Activated T-cell treated with anti-CD3 and anti-CD28 coated beads for 4 hours (primary cell): ENCODE results near the gene NDUFA7.
"Not testable (repeated sequence)": the region's sequence is repeated elsewhere in the genome, so short reads cannot be mapped to it uniquely, and the experiment has no call there.

Experiments used
- DNase-seq: peaks from one replicate; pipeline ENCODE4 v3.0.0-alpha.2; 2020

NDUFA7 gene

GRCh38 chr19:8341504-8341903, 20.3 kb upstream of the NDUFA7 start:
- DNase-seq: not testable (repeated sequence)

- no peak for DNase-seq
These were observed 19.3 kb upstream of the NDUFA7 start for GRCh38 chr19:8340341-8341096.

- no peak for DNase-seq
These were observed 17.7 kb upstream of the NDUFA7 start for GRCh38 chr19:8338835-8339234.

GRCh38 chr19:8337728-8338127, 16.6 kb upstream of the NDUFA7 start:
- no peak for DNase-seq

GRCh38 chr19:8336660-8337059, 15.5 kb upstream of the NDUFA7 start:
- DNase-seq: no peak

- no peak for DNase-seq
These were observed 14.9 kb upstream of the NDUFA7 start for GRCh38 chr19:8336072-8336569.

GRCh38 chr19:8335343-8336071, 14.3 kb upstream of the NDUFA7 start:
- no peak for DNase-seq

- no peak for DNase-seq
These were observed 13.5 kb upstream of the NDUFA7 start for GRCh38 chr19:8334458-8335342.

- no peak for DNase-seq
These were observed 12.7 kb upstream of the NDUFA7 start for GRCh38 chr19:8333767-8334457.

GRCh38 chr19:8332976-8333766, 12.0 kb upstream of the NDUFA7 start:
- DNase-seq: no peak

- DNase-seq: no peak
These were observed 10.2 kb upstream of the NDUFA7 start for GRCh38 chr19:8331263-8331845.

- no peak for DNase-seq
These were observed 8.8 kb upstream of the NDUFA7 start for GRCh38 chr19:8329996-8330395.

GRCh38 chr19:8325454-8325853, 4.3 kb upstream of the NDUFA7 start:
- no peak for DNase-seq

- no peak for DNase-seq
These were observed 3.2 kb upstream of the NDUFA7 start for GRCh38 chr19:8324186-8325050.

GRCh38 chr19:8323781-8324185, 2.6 kb upstream of the NDUFA7 start:
- DNase-seq: no peak

- DNase-seq: no peak
These were observed 1.4 kb upstream of the NDUFA7 start for GRCh38 chr19:8322638-8322997.

GRCh38 chr19:8321986-8322637, 937 bp upstream of the NDUFA7 start:
- no peak for DNase-seq

GRCh38 chr19:8320564-8321066, 560 bp downstream of the NDUFA7 start:
- no peak for DNase-seq

GRCh38 chr19:8319807-8320520, 1.2 kb downstream of the NDUFA7 start:
- DNase-seq: no peak
